GM12801 (cell line): Measurements from ENCODE around the gene KLHL33.

Source experiments
- CTCF ChIP-seq: IDR thresholded peaks from one replicate; pipeline ENCODE4 v1.5.1; 2011; ENCODE audit warnings: control low read depth; ENCODE audit not compliant: insufficient read length; ENCODE audit errors: extremely low read depth

KLHL33 gene

GRCh38 chr14:20415782-20416206, 20.2 kb downstream of the KLHL33 start:
- TF ChIP-seq CTCF, result no peak

GRCh38 chr14:20413744-20414082, 22.3 kb downstream of the KLHL33 start:
- TF ChIP-seq CTCF, result no peak

GRCh38 chr14:20412876-20413743, 22.9 kb downstream of the KLHL33 start, which contains the start of gene TEP1:
TEP1 (minus strand) TSS chr14:20413501; CDS start chr14:20408439, 5,062 bp downstream.
- TF ChIP-seq CTCF, result no peak

- TF ChIP-seq CTCF, result no peak
Observed at GRCh38 chr14:20412411-20412810, 23.6 kb downstream of the KLHL33 start.

GRCh38 chr14:20409226-20409625, 26.7 kb downstream of the KLHL33 start:
- no peak for TF ChIP-seq CTCF

GRCh38 chr14:20403521-20403920, 32.4 kb downstream of the KLHL33 start:
- no peak for TF ChIP-seq CTCF

- no peak for TF ChIP-seq CTCF
Observed at GRCh38 chr14:20400965-20401593, 34.9 kb downstream of the KLHL33 start.
